Upper lobe of left lung (tissue), 4 donors: ENCODE measurements around the gene TMEM132E.

Experiments used
- CTCF ChIP-seq, 6 experiments: fragments of 450-650 bp in 4 of 6; fragments of 200-600 bp in 2 of 6; sonication (generic) in 2 of 6; IDR thresholded peaks; one replicate each; pipeline ENCODE4 v1.5.1; 2016 to 2019; ENCODE audit warnings: antibody characterized with exemption in 6 of 6
- EP300 ChIP-seq, 4 donors: sonication (generic); formaldehyde crosslinking; IDR thresholded peaks; one replicate each; pipeline ENCODE4 v1.5.1; 2017; ENCODE audit warnings: antibody characterized with exemption in 4 of 4, control low read depth in 2 of 4
- POLR2A ChIP-seq, 4 donors: fragments of 450-650 bp; IDR thresholded peaks; one replicate each; pipeline ENCODE4 v1.5.1; 2016 to 2017; ENCODE audit warnings: antibody characterized with exemption in 4 of 4, mild to moderate bottlenecking in 2 of 4
- POLR2AphosphoS5 ChIP-seq, 2 donors: sonication (generic); formaldehyde crosslinking; IDR thresholded peaks; one replicate each; pipeline ENCODE4 v1.5.1; 2017; ENCODE audit warnings: antibody characterized with exemption in 2 of 2

GRCh38 chr17:34579979-34580684 lies 750 bp downstream of the TMEM132E start:
- TF ChIP-seq CTCF (IDR thresholded peaks at IDR 0.05) (no peak), POLR2A (IDR thresholded peaks at IDR 0.05) (no peak), EP300 (IDR thresholded peaks at IDR 0.05) (no peak), POLR2AphosphoS5 (IDR thresholded peaks at IDR 0.05) (no peak)
